ENCODE data around the gene ATRIP.
A peak's percentile ranks its signal among the peaks of the same experiment; 100 is the strongest.

ATRIP gene

GRCh38 chr3:48503401-48504050, 57.0 kb downstream of the ATRIP start:
- TF ChIP-seq GATA3 (IDR thresholded peaks at IDR 0.05; ENCODE audit: low read depth, low read length) (no peak), GATA2 (IDR thresholded peaks at IDR 0.05; ENCODE audit: low read depth, low read length) (no peak)

- TF ChIP-seq GATA2 (IDR thresholded peaks at IDR 0.05; ENCODE audit: low read depth, low read length) (no peak), GATA3 (IDR thresholded peaks at IDR 0.05; ENCODE audit: low read depth, low read length) (no peak)
These were observed 57.8 kb downstream of the ATRIP start, which contains the start of gene SHISA5 for GRCh38 chr3:48504051-48504946. Gene SHISA5 (minus strand): TSS chr3:48504174. CDS start chr3:48504094, 80 bp downstream.

- TF ChIP-seq GATA2 (IDR thresholded peaks at IDR 0.05; ENCODE audit: low read depth, low read length) (no peak), GATA3 (IDR thresholded peaks at IDR 0.05; ENCODE audit: low read depth, low read length) (no peak)
These were observed 58.6 kb downstream of the ATRIP start for GRCh38 chr3:48505146-48505545.

- TF ChIP-seq GATA3 (IDR thresholded peaks at IDR 0.05; ENCODE audit: low read depth, low read length) = no peak
- no peak for TF ChIP-seq GATA2 (IDR thresholded peaks at IDR 0.05; ENCODE audit: low read depth, low read length)
These were observed 59.5 kb downstream of the ATRIP start for GRCh38 chr3:48505968-48506504.

GRCh38 chr3:48507256-48508061, 60.9 kb downstream of the ATRIP start:
- no peak for TF ChIP-seq GATA3 (IDR thresholded peaks at IDR 0.05; ENCODE audit: low read depth, low read length)
- TF ChIP-seq GATA2 (IDR thresholded peaks at IDR 0.05; ENCODE audit: low read depth, low read length) = peak; percentile 46

GRCh38 chr3:48511551-48511950, 65.0 kb downstream of the ATRIP start:
- TF ChIP-seq GATA3 (IDR thresholded peaks at IDR 0.05; ENCODE audit: low read depth, low read length) = no peak
- TF ChIP-seq GATA2 (IDR thresholded peaks at IDR 0.05; ENCODE audit: low read depth, low read length) = no peak

GRCh38 chr3:48514431-48515227, 68.1 kb downstream of the ATRIP start:
- TF ChIP-seq GATA3 (IDR thresholded peaks at IDR 0.05; ENCODE audit: low read depth, low read length) (no peak), GATA2 (IDR thresholded peaks at IDR 0.05; ENCODE audit: low read depth, low read length) (no peak)
